ENCODE measurements around the gene SGSM1. TPM values are rescaled to one million over a fixed set of nuclear protein-coding genes. Genes with fewer than 3 reads are reported as not detected.

Gene SGSM1
- total and polyA plus RNA-seq, 2 of the 4 experiments (the other 2 are of a cell fraction), result not detected

- POLR2A ChIA-PET (ENCODE audit: unreplicated experiment), result no interaction called here
- Histone ChIP-seq H3K9me1 (ENCODE audit: insufficient read depth, low read length) (no peaks in the 10 kb centered on the region; the same call in 1 of the 2 replicates), H3K9me3 (ENCODE audit: control insufficient read depth, insufficient read depth, low read length) (no peaks in the 10 kb centered on the region), H3K79me1 (ENCODE audit: low read depth in 1 of 2, low read length in 2 of 2) (no peaks in the 10 kb centered on the region), H3K4ac (ENCODE audit: low read depth, low read length) (no peak overlapping the region), H3K27me3 (ENCODE audit: control insufficient read depth, insufficient read depth, low read length) (peaks cover 8% of the 10 kb centered on the region; the same call in 1 of the 2 replicates), H2BK120ac (ENCODE audit: low read depth, low read length) (no peak overlapping the region), H3K14ac (replicated peaks; ENCODE audit: low read depth, low read length) (no peak overlapping the region), H3K4me3 (ENCODE audit: insufficient read depth, low read depth, low read length) (no peak overlapping the region), H4K8ac (ENCODE audit: low read depth in 2 of 2, low read length in 2 of 2) (no peak overlapping the region), H2AK5ac (ENCODE audit: low read depth, low read length) (no peak overlapping the region), H4K91ac (ENCODE audit: insufficient read depth, low read depth, low read length) (no peak overlapping the region), H2AK9ac (replicated peaks; ENCODE audit: low read depth, low read length, poor library complexity) (no peak overlapping the region), H3K36me3 (ENCODE audit: control insufficient read depth, insufficient read depth, low read length) (no peaks in the 10 kb centered on the region), H3K18ac (ENCODE audit: low read depth, low read length) (no peak overlapping the region), H3K4me2 (ENCODE audit: low read depth, low read length) (no peak overlapping the region), H3K27ac (ENCODE audit: insufficient read depth, low read length) (no peak overlapping the region), H3K9ac (ENCODE audit: low read depth, low read length) (no peak overlapping the region), H2BK20ac (ENCODE audit: low read depth, low read length) (no peak overlapping the region), H3K4me1 (ENCODE audit: control insufficient read depth, insufficient read depth, low read length) (peaks cover 2% of the 10 kb centered on the region; the same call in 1 of the 2 replicates), H2BK15ac (ENCODE audit: low read depth, low read length) (no peak overlapping the region), H3K23ac (ENCODE audit: low read depth, low read length) (no peak overlapping the region), H2AFZ (replicated peaks; ENCODE audit: low read length, poor library complexity) (no peak overlapping the region), H2BK5ac (ENCODE audit: low read depth, low read length, poor library complexity, severe bottlenecking) (no peak overlapping the region), H3K56ac (ENCODE audit: extremely low read depth, insufficient read depth, low read length) (no peak overlapping the region), H4K20me1 (ENCODE audit: insufficient read depth, low read length) (no peaks in the 10 kb centered on the region), H4K5ac (ENCODE audit: low read depth, low read length) (no peak overlapping the region)
- DNase-seq (peak; percentile 30), ATAC-seq (ENCODE audit: low read depth) (no peak)
- in situ Hi-C loops (cut with MboI; ENCODE audit: low sequenced_read_pairs) (no loop called here), intact Hi-C loops (cut with micrococcal nuclease) (no loop called here), dilution Hi-C loops (cut with HindIII; ENCODE audit: low sequenced_read_pairs, unreplicated experiment) (no loop called here)
- CTCF ChIA-PET, result interaction anchor here (0.5 kb wide), 1 partner anchor 1083 kb away, joined by 4 read pairs; no protein-coding TSS in a partner anchor
- WGBS, 2 experiments (ENCODE audit: extremely low coverage in 2 of 2, insufficient read length in 1 of 2), result 60% methylated on average over 2 of the region's 10 CpGs; no CpG with 5 or more reads in 1 of the 2 experiments
- no TSS peak for BruUV-seq (replicated peaks)
- TF ChIP-seq ELK1 (IDR thresholded peaks at IDR 0.05; ENCODE audit: borderline replicate concordance, low read depth, low read length), result no peak
- no peak for TF ChIP-seq FOS (IDR thresholded peaks at IDR 0.05; ENCODE audit: low read depth, low read length)
- TF ChIP-seq NFE2L2 (IDR thresholded peaks at IDR 0.05; ENCODE audit: low read depth, low read length), result no peak
- no peak for TF ChIP-seq CHD1 (IDR thresholded peaks at IDR 0.05; ENCODE audit: low read depth, low read length)
- TF ChIP-seq, protein P1, sequence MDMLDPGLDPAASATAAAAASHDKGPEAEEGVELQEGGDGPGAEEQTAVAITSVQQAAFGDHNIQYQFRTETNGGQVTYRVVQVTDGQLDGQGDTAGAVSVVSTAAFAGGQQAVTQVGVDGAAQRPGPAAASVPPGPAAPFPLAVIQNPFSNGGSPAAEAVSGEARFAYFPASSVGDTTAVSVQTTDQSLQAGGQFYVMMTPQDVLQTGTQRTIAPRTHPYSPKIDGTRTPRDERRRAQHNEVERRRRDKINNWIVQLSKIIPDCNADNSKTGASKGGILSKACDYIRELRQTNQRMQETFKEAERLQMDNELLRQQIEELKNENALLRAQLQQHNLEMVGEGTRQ (IDR thresholded peaks at IDR 0.05; ENCODE audit: low read depth, low read length), result no peak
- TF ChIP-seq RCOR1 (IDR thresholded peaks at IDR 0.05; ENCODE audit: insufficient replicate concordance, low read length), result no peak
- TF ChIP-seq, protein P2, sequence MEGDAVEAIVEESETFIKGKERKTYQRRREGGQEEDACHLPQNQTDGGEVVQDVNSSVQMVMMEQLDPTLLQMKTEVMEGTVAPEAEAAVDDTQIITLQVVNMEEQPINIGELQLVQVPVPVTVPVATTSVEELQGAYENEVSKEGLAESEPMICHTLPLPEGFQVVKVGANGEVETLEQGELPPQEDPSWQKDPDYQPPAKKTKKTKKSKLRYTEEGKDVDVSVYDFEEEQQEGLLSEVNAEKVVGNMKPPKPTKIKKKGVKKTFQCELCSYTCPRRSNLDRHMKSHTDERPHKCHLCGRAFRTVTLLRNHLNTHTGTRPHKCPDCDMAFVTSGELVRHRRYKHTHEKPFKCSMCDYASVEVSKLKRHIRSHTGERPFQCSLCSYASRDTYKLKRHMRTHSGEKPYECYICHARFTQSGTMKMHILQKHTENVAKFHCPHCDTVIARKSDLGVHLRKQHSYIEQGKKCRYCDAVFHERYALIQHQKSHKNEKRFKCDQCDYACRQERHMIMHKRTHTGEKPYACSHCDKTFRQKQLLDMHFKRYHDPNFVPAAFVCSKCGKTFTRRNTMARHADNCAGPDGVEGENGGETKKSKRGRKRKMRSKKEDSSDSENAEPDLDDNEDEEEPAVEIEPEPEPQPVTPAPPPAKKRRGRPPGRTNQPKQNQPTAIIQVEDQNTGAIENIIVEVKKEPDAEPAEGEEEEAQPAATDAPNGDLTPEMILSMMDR (conservative IDR thresholded peaks at IDR 0.05; ENCODE audit: low read depth, low read length), result no peak
- TF ChIP-seq CEBPB (IDR thresholded peaks at IDR 0.05; ENCODE audit: low read depth, low read length), result no peak
- no peak for TF ChIP-seq POLR2A (IDR thresholded peaks at IDR 0.05; ENCODE audit: low read depth, low read length)
- TF ChIP-seq MAFK (IDR thresholded peaks at IDR 0.05; ENCODE audit: low read depth, low read length), result no peak
- TF ChIP-seq MAZ (IDR thresholded peaks at IDR 0.05; ENCODE audit: borderline replicate concordance, low read depth, low read length), result no peak
- no peak for TF ChIP-seq RAD21 (IDR thresholded peaks at IDR 0.05; ENCODE audit: low read length)
- TF ChIP-seq RFX5 (IDR thresholded peaks at IDR 0.05; ENCODE audit: low read depth, low read length), result no peak
- TF ChIP-seq BHLHE40 (IDR thresholded peaks at IDR 0.05; ENCODE audit: low read depth, low read length), result no peak
- TF ChIP-seq MXI1 (IDR thresholded peaks at IDR 0.05; ENCODE audit: borderline replicate concordance, low read depth, low read length), result no peak
These were observed 43.9 kb upstream of the SGSM1 start for GRCh38 chr22:24761888-24762675.

All from IMR-90 (cell line).